CD14-positive monocyte (primary cell): ENCODE measurements around the gene RMI2. TPM values are rescaled to one million over a fixed set of nuclear protein-coding genes. Genes with fewer than 3 reads are reported as not detected.

Experiments used
- DNase-seq, 3 donors: peaks; one replicate each; pipeline ENCODE4 v3.0.0-alpha.2; 2011 to 2022
- H2AFZ ChIP-seq: 2 replicates; pipeline ENCODE4 v1.6.0; 2012; ENCODE audit warnings: mild to moderate bottlenecking, low read depth, low read length, inconsistent platforms; ENCODE audit not compliant: insufficient read depth, poor library complexity, severe bottlenecking
- H3K27ac ChIP-seq, 2 donors: 1 replicate in 1 of 2; 2 replicates in 1 of 2; pipeline ENCODE4 v1.5.1; 2012 to 2013; ENCODE audit warnings: low read length in 2 of 2, control low read depth in 1 of 2, inconsistent platforms in 1 of 2, low read depth in 1 of 2, mild to moderate bottlenecking in 1 of 2
- H3K27me3 ChIP-seq, 2 donors: one replicate each; pipeline versions ENCODE4 v1.6.0 to v1.6.1; 2011 to 2013; ENCODE audit warnings: low read length in 2 of 2; ENCODE audit not compliant: control insufficient read depth in 2 of 2, insufficient read depth in 2 of 2
- H3K36me3 ChIP-seq, 2 donors: replicated peaks in 1 of 2; 1 replicate in 1 of 2; 2 replicates in 1 of 2; pipeline versions ENCODE4 v1.5.1 to v1.6.1; 2012 to 2013; ENCODE audit warnings: low read length in 2 of 2, control low read depth in 1 of 2, inconsistent platforms in 1 of 2, mild to moderate bottlenecking in 1 of 2; ENCODE audit not compliant: insufficient read depth in 2 of 2, control insufficient read depth in 1 of 2
- H3K4me1 ChIP-seq, 2 donors: 1 replicate in 1 of 2; 2 replicates in 1 of 2; pipeline versions ENCODE4 v1.5.1 to v1.6.1; 2012 to 2013; ENCODE audit warnings: low read length in 2 of 2, control low read depth in 1 of 2, inconsistent platforms in 1 of 2, mild to moderate bottlenecking in 1 of 2, moderate library complexity in 1 of 2; ENCODE audit not compliant: insufficient read depth in 2 of 2, control insufficient read depth in 1 of 2
- H3K4me2 ChIP-seq: replicated peaks from 2 replicates; pipeline ENCODE3; 2012; ENCODE audit warnings: low read length, moderate library complexity, mild to moderate bottlenecking; ENCODE audit not compliant: poor library complexity, severe bottlenecking; ENCODE audit errors: extremely low read depth
- H3K4me3 ChIP-seq, 3 experiments: fragments of 200-600 bp in 1 of 3; sonication (generic) in 1 of 3; replicated peaks in 1 of 3; 1 replicate in 2 of 3; 2 replicates in 1 of 3; pipeline ENCODE4 v1.5.1; 2011 to 2013; ENCODE audit warnings: low read length in 3 of 3, mild to moderate bottlenecking in 3 of 3, control low read depth in 2 of 3, low read depth in 2 of 3, inconsistent platforms in 1 of 3, moderate library complexity in 1 of 3
- H3K79me2 ChIP-seq: 2 replicates; pipeline ENCODE4 v1.6.0; 2012; ENCODE audit warnings: mild to moderate bottlenecking, control low read depth, inconsistent platforms, low read length, moderate library complexity; ENCODE audit not compliant: insufficient read depth
- H3K9ac ChIP-seq: 2 replicates; pipeline ENCODE4 v1.6.0; 2017; ENCODE audit warnings: low read length, mild to moderate bottlenecking; ENCODE audit not compliant: insufficient read depth, poor library complexity, severe bottlenecking
- H3K9me3 ChIP-seq, 2 donors: replicated peaks in 1 of 2; 1 replicate in 1 of 2; 2 replicates in 1 of 2; pipeline versions ENCODE4 v1.5.1 to v1.6.1; 2012 to 2013; ENCODE audit warnings: low read length in 2 of 2, control low read depth in 1 of 2; ENCODE audit not compliant: control insufficient read depth in 1 of 2, insufficient read depth in 1 of 2
- H4K20me1 ChIP-seq: 2 replicates; pipeline ENCODE4 v1.6.0; 2012; ENCODE audit warnings: mild to moderate bottlenecking, low read length, control low read depth, moderate library complexity; ENCODE audit not compliant: insufficient read depth
- H3K27ac Mint-ChIP-seq, 7 donors: one replicate each; pipeline ENCODE4 v1.8.0; 2020; ENCODE audit warnings: mild to moderate bottlenecking in 7 of 7, mixed read lengths in 7 of 7, moderate library complexity in 6 of 7, inconsistent platforms in 2 of 7
- H3K27me3 Mint-ChIP-seq, 3 donors: one replicate each; pipeline ENCODE4 v1.8.0; 2021 to 2022; ENCODE audit warnings: low read depth in 3 of 3, mild to moderate bottlenecking in 3 of 3, mixed read lengths in 3 of 3, moderate library complexity in 3 of 3, inconsistent platforms in 1 of 3
- H3K36me3 Mint-ChIP-seq, 2 donors: one replicate each; pipeline ENCODE4 v1.8.0; 2020; ENCODE audit warnings: mixed read lengths in 2 of 2, inconsistent platforms in 1 of 2, mild to moderate bottlenecking in 1 of 2
- H3K4me1 Mint-ChIP-seq: one replicate; pipeline ENCODE4 v1.8.0; 2020; ENCODE audit warnings: mild to moderate bottlenecking, mixed read lengths
- H3K4me3 Mint-ChIP-seq, 2 donors: one replicate each; pipeline ENCODE4 v1.8.0; 2020; ENCODE audit warnings: mild to moderate bottlenecking in 2 of 2, mixed read lengths in 2 of 2, moderate library complexity in 1 of 2
- H3K9me3 Mint-ChIP-seq, 7 donors: one replicate each; pipeline ENCODE4 v1.8.0; 2020 to 2022; ENCODE audit warnings: mixed read lengths in 7 of 7, mild to moderate bottlenecking in 6 of 7, moderate library complexity in 6 of 7, inconsistent platforms in 2 of 7
- WGBS: methylation state at CpG from one replicate; pipeline ENCODE4 v1.1.5; 2013; ENCODE audit warnings: missing lambda C conversion rate; ENCODE audit not compliant: insufficient coverage; 5-methylcytosine and 5-hydroxymethylcytosine counted together
- intact Hi-C, 2 donors: fragments of 100-400 bp; cut with micrococcal nuclease; formaldehyde crosslinking; loops; one replicate each; pipeline versions ENCODE4 v1.15.0 to v1.15.1; 2023
- polyA plus RNA-seq, 3 donors: library from polyadenylated mRNA; depleted of rRNA in 1 of 3; unstranded in 2 of 3; stranded (reverse) in 1 of 3; fragments of 300-500 nt in 2 of 3; fragments of >200 nt in 1 of 3; fragmentation: Illumina TruSeq in 2 of 3; gene quantifications; 1 replicate in 2 of 3; 2 replicates in 1 of 3; pipeline ENCODE4 v1.2.3, GENCODE V29; 2012 to 2021
- TF ChIP-seq, protein P1 (sequence below): fragments of 200-600 bp; IDR thresholded peaks from one replicate; pipeline ENCODE4 v1.8.0; 2022; ENCODE audit warnings: antibody characterized with exemption, mild to moderate bottlenecking

RMI2 gene
- polyA plus RNA-seq, 3 donors, result 0.17 to 0.24 (median 0.23) TPM

GRCh38 chr16:11319529-11320146, 25.6 kb upstream of the RMI2 start:
- H3K4me2 ChIP-seq, result no peak overlapping the region
- H3K27me3 ChIP-seq, result peaks cover 0 to 3% of the 10 kb centered on the region in 2 donors
- intact Hi-C loops, result no loop called here
- Mint-ChIP-seq H3K27ac (no peak overlapping the region), H3K4me1 (no peaks in the 10 kb centered on the region), H3K4me3 (no peak overlapping the region), H3K36me3 (no peaks in the 10 kb centered on the region), H3K27me3 (peaks cover 18 to 44% (median 24%) of the 10 kb centered on the region in 3 donors), H3K9me3 (peaks cover 0 to 5% (median 0%) of the 10 kb centered on the region in 7 donors)
- H3K79me2 ChIP-seq, result no peaks in the 10 kb centered on the region
- H3K9me3 ChIP-seq, result no peaks in the 10 kb centered on the region
- no peak overlapping the region for H2AFZ ChIP-seq
- DNase-seq, result no peak
- no peak overlapping the region for H3K27ac ChIP-seq
- TF ChIP-seq, protein P1, sequence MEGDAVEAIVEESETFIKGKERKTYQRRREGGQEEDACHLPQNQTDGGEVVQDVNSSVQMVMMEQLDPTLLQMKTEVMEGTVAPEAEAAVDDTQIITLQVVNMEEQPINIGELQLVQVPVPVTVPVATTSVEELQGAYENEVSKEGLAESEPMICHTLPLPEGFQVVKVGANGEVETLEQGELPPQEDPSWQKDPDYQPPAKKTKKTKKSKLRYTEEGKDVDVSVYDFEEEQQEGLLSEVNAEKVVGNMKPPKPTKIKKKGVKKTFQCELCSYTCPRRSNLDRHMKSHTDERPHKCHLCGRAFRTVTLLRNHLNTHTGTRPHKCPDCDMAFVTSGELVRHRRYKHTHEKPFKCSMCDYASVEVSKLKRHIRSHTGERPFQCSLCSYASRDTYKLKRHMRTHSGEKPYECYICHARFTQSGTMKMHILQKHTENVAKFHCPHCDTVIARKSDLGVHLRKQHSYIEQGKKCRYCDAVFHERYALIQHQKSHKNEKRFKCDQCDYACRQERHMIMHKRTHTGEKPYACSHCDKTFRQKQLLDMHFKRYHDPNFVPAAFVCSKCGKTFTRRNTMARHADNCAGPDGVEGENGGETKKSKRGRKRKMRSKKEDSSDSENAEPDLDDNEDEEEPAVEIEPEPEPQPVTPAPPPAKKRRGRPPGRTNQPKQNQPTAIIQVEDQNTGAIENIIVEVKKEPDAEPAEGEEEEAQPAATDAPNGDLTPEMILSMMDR, result no peak
- no peaks in the 10 kb centered on the region for H3K4me1 ChIP-seq
- H3K9ac ChIP-seq, result no peak overlapping the region
- no peak overlapping the region for H3K4me3 ChIP-seq
- H3K36me3 ChIP-seq, result no peaks in the 10 kb centered on the region
- WGBS, result 72% methylated on average over 5 of the region's 8 CpGs
- no peaks in the 10 kb centered on the region for H4K20me1 ChIP-seq

- Mint-ChIP-seq H3K9me3 (peaks cover 0 to 5% (median under 1%) of the 10 kb centered on the region in 7 donors), H3K4me3 (no peak overlapping the region), H3K27me3 (peaks cover 16 to 43% (median 18%) of the 10 kb centered on the region in 3 donors), H3K36me3 (peaks cover 0 to 2% of the 10 kb centered on the region in 2 donors), H3K4me1 (peaks cover 4% of the 10 kb centered on the region), H3K27ac (no peak overlapping the region)
- TF ChIP-seq, protein P1, result no peak
- no peak overlapping the region for H3K4me3 ChIP-seq
- peaks cover 0 to 3% of the 10 kb centered on the region in 2 donors for H3K27me3 ChIP-seq
- H4K20me1 ChIP-seq, result no peaks in the 10 kb centered on the region
- no peak overlapping the region for H3K4me2 ChIP-seq
- DNase-seq, result no peak
- no peak overlapping the region for H2AFZ ChIP-seq
- no peaks in the 10 kb centered on the region for H3K79me2 ChIP-seq
- peaks cover 1 to 2% of the 10 kb centered on the region in 2 donors for H3K4me1 ChIP-seq
- H3K9ac ChIP-seq, result no peak overlapping the region
- H3K36me3 ChIP-seq, result no peaks in the 10 kb centered on the region
- WGBS, result 83% methylated on average over 8 of the region's 10 CpGs
- H3K9me3 ChIP-seq, result no peaks in the 10 kb centered on the region
- intact Hi-C loops, result no loop called here
- no peak overlapping the region for H3K27ac ChIP-seq
Observed at GRCh38 chr16:11320170-11320569, 25.1 kb upstream of the RMI2 start.
